C4-2B (cell line): ENCODE data around the gene SYT1.

Experiments
- H3K27ac ChIP-seq: fragments of 450-650 bp; 2 replicates; pipeline ENCODE4 v1.5.1; 2017
- ZFX ChIP-seq: fragments of 450-650 bp; IDR thresholded peaks from 2 replicates; pipeline ENCODE4 v1.6.1; 2017
- TF ChIP-seq, protein P1 (sequence below): fragments of 450-650 bp; conservative IDR thresholded peaks from 2 replicates; pipeline ENCODE4 v1.5.1; 2017; ENCODE audit warnings: mild to moderate bottlenecking

SYT1 gene

DNA sequence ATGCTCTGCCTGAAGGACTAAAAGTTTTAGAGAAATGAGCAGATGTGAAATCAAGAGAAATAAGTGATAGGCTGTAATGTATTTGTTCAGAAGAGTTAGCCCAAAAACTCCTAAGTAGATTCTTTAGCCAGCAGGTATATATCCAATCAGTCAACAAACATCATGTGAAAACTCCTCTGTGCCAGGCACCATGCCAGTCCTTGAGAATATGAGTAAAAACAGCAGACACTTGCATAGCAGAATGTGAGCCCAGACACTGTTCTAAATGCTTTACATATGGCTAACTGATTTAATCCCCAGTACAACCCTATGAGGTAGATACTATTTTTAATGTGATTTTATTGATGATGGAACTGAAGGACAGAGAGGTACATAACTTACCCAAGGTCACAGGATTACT, 496.4 kb downstream of the SYT1 start:
- H3K27ac ChIP-seq, result no peak overlapping the region
- TF ChIP-seq, protein P1, sequence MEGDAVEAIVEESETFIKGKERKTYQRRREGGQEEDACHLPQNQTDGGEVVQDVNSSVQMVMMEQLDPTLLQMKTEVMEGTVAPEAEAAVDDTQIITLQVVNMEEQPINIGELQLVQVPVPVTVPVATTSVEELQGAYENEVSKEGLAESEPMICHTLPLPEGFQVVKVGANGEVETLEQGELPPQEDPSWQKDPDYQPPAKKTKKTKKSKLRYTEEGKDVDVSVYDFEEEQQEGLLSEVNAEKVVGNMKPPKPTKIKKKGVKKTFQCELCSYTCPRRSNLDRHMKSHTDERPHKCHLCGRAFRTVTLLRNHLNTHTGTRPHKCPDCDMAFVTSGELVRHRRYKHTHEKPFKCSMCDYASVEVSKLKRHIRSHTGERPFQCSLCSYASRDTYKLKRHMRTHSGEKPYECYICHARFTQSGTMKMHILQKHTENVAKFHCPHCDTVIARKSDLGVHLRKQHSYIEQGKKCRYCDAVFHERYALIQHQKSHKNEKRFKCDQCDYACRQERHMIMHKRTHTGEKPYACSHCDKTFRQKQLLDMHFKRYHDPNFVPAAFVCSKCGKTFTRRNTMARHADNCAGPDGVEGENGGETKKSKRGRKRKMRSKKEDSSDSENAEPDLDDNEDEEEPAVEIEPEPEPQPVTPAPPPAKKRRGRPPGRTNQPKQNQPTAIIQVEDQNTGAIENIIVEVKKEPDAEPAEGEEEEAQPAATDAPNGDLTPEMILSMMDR, result no peak

DNA sequence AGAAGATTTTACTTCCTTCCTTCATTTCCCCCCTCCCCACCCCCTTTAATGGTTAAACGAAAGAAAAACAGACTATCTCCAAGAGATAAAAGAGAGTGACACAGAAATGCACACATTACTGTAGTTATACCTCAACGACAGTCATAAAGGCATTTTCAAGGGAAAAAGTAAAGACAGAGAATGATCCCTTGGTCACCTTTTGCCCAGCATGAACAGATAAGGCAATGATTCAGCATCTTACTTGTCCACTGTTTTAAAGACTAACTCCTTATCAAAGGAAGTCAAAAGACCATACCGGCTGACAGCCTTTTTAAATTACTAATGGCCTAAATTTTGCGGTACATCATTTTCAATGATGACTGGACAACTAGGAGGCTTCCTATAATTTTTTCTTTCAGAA, 499.6 kb downstream of the SYT1 start:
- no peak overlapping the region for H3K27ac ChIP-seq
- TF ChIP-seq ZFX, result no peak
- TF ChIP-seq, protein P1, result no peak

DNA sequence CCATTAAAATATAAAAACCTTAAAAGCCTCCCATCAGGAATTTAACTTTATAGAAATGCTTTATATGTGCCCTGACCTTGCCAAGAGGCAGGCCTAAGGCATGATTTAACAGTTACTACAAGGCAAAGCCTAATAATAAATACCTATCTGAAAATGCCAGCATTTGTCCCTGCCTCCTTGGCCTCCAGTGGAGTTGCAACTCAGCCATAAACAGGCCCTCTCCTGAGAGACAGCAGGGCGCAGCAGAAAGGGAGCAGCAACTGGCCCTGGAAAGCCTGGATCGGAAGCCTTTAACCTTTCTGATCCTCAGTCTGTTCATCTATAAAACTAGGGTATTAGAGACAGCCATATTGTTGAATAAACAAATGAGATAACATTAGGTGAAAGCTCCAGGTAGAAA, 501.8 kb downstream of the SYT1 start:
- TF ChIP-seq ZFX, result no peak
- TF ChIP-seq, protein P1, result no peak
- no peak overlapping the region for H3K27ac ChIP-seq

DNA sequence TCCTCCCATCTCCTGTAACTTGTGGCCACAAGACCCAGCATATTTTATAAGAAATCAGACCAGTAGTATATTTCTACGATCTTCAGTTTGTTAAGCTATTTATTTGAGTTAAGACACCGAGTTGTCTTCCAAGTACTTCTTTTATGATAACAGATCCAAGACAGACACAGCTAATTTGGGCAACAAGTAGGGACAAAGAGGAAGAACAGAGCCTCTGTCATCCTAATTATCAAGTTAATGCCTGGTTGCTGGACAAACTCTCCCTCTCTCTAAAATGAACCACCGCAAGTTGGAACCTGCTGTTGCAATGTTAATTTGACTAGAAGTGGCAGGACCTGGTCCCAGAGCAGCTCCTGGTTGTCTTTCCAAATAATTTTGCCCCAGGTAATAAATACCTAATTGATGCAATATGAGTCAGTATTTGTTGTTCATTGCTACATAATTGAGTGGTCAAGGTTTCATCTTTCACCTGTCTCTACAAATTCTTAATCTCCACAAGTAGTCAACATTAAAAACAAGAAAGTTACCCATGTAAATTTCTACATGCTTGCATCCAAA, 502.5 kb downstream of the SYT1 start:
- no peak overlapping the region for H3K27ac ChIP-seq
- TF ChIP-seq ZFX, result no peak
- TF ChIP-seq, protein P1, result no peak

DNA sequence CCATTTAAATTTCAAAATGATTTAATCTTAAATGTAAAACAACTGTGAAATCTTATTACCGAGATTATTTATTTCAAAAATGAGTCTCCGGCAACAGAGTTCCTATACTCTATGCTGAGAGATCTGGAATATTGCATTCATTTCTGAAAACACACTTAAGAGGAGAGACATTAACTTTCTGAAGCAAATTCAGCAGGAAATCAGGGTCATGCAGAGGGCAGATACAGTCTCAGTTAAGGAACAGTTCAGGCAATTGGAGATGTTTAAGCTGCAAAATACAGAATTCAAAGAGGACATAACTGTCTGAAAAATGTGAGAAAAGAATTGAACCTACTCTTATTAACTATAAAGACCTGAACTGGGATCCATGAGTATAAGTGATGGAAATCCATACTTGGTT, 505.4 kb downstream of the SYT1 start:
- no peak overlapping the region for H3K27ac ChIP-seq

DNA sequence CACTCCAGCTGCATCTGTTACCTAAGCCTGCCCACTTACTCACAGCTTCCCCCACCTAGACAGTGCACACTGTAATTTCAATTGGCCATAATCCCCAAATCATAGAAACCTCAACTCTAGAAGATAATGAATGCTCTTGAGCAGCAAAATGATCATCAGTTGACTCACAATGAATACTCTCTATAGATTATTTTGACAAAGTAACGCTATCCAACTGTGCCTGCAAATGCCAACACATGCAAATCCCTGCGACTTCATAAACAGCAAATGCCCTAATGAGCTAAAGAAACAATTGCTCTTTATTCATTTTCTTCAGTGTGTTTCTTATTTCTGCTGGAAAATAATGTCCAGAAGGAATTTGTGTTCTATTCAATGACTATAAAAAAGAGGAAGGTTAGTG, 506.7 kb downstream of the SYT1 start:
- TF ChIP-seq, protein P1, result no peak
- TF ChIP-seq ZFX, result no peak
- no peak overlapping the region for H3K27ac ChIP-seq

More for the DNA sequence above, 505.4 kb downstream of the SYT1 start:
- TF ChIP-seq, protein P1, result no peak
- no peak for TF ChIP-seq ZFX

DNA sequence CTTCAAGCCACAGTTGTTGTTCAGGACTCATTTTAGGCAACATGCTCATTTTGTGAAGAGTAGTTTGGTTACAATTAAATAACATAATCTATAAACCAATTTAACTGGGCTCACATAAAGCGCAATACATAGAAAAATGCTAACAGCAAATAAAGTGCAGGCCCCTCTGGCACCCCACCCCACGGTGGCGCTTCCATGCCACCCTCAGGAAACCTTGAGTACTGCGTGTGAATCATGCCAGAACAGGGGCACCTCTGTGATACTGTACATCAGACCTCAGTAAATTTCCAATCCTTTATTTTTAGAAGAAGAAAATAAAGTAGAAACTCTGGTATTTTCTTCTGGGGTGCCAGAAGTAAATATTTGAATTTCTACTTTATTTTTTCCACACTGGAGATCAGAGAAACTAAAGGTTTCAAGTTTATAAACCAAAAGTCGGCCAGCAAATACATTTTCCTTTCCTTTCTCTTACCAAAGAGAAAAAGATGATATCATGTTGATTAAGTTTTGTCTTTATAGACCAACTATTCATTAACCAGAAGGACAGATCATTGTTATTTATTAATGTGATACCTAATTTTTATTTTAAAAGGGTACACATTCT, 509.4 kb downstream of the SYT1 start:
- TF ChIP-seq, protein P1, result peak; percentile 83
- no peak for TF ChIP-seq ZFX
- no peak overlapping the region for H3K27ac ChIP-seq
